Right forelimb (tissue), 1 donor: ENCODE results near the gene ELAVL1.
"Not testable (repeated sequence)": the region's sequence is repeated elsewhere in the genome, so short reads cannot be mapped to it uniquely, and the experiment has no call there.

Experiments used
- DNase-seq: peaks from one replicate; pipeline ENCODE4 v3.0.0-alpha.2; 2018

ELAVL1 gene

GRCh38 chr19:7920519-7921301 is 84.7 kb downstream of the ELAVL1 start:
- DNase-seq: peak; percentile 100

GRCh38 chr19:7919610-7920518 is 85.6 kb downstream of the ELAVL1 start, which contains the start of gene SNAPC2:
Gene SNAPC2 (plus strand): TSS chr19:7920338. CDS start chr19:7920367, 29 bp downstream.
- peak; percentile 98 for DNase-seq

GRCh38 chr19:7918615-7919421 is 86.6 kb downstream of the ELAVL1 start:
- DNase-seq: no peak

- DNase-seq: not testable (repeated sequence)
Measured at GRCh38 chr19:7918062-7918614, 87.3 kb downstream of the ELAVL1 start.

- DNase-seq: no peak
Measured at GRCh38 chr19:7917267-7918061, 88.0 kb downstream of the ELAVL1 start.

- DNase-seq: no peak
Measured at GRCh38 chr19:7916955-7917266, 88.5 kb downstream of the ELAVL1 start.

GRCh38 chr19:7916103-7916954 is 89.1 kb downstream of the ELAVL1 start:
- DNase-seq: no peak

- DNase-seq: no peak
Measured at GRCh38 chr19:7915250-7916102, 90.0 kb downstream of the ELAVL1 start.

GRCh38 chr19:7914598-7915045 is 90.8 kb downstream of the ELAVL1 start, which contains the start of gene TGFBR3L:
Gene TGFBR3L (plus strand): TSS chr19:7914830.
- no peak for DNase-seq

GRCh38 chr19:7914099-7914498 is 91.3 kb downstream of the ELAVL1 start:
- DNase-seq: no peak

GRCh38 chr19:7913652-7914051 is 91.8 kb downstream of the ELAVL1 start:
- no peak for DNase-seq

- DNase-seq: no peak
Measured at GRCh38 chr19:7912697-7913564, 92.5 kb downstream of the ELAVL1 start.

- DNase-seq: no peak
Measured at GRCh38 chr19:7912144-7912696, 93.2 kb downstream of the ELAVL1 start.

GRCh38 chr19:7911508-7912143 is 93.8 kb downstream of the ELAVL1 start:
- DNase-seq: no peak

- no peak for DNase-seq
Measured at GRCh38 chr19:7910321-7911161, 94.9 kb downstream of the ELAVL1 start.

GRCh38 chr19:7909471-7910067 is 95.9 kb downstream of the ELAVL1 start:
- DNase-seq: no peak
